ENCODE results near the gene APOE. TPM values are rescaled to one million over a fixed set of nuclear protein-coding genes. Genes with fewer than 3 reads are reported as not detected.

The APOE gene
- total and polyA plus RNA-seq, 9 of the 15 experiments (the other 6 are each of a cell fraction or from before 2014, with no cell fraction given) = 0.14 to 180 (median 58.1) TPM; not detected in 1

GRCh38 chr19:44905437-44906160, at the start of gene APOE (continued):
- TF ChIP-seq, protein P1, sequence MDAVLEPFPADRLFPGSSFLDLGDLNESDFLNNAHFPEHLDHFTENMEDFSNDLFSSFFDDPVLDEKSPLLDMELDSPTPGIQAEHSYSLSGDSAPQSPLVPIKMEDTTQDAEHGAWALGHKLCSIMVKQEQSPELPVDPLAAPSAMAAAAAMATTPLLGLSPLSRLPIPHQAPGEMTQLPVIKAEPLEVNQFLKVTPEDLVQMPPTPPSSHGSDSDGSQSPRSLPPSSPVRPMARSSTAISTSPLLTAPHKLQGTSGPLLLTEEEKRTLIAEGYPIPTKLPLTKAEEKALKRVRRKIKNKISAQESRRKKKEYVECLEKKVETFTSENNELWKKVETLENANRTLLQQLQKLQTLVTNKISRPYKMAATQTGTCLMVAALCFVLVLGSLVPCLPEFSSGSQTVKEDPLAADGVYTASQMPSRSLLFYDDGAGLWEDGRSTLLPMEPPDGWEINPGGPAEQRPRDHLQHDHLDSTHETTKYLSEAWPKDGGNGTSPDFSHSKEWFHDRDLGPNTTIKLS (IDR thresholded peaks at IDR 0.05; ENCODE audit: borderline replicate concordance, low read depth) = no peak
- TF ChIP-seq EP300 (IDR thresholded peaks at IDR 0.05; ENCODE audit: low read length) (no peak), ARNT (IDR thresholded peaks at IDR 0.05) (no peak), MEIS2 (IDR thresholded peaks at IDR 0.05; ENCODE audit: partially characterized antibody) (no peak), KDM2B (CRISPR knock-in tag; IDR thresholded peaks at IDR 0.05) (no peak)
- TF ChIP-seq, protein P2, sequence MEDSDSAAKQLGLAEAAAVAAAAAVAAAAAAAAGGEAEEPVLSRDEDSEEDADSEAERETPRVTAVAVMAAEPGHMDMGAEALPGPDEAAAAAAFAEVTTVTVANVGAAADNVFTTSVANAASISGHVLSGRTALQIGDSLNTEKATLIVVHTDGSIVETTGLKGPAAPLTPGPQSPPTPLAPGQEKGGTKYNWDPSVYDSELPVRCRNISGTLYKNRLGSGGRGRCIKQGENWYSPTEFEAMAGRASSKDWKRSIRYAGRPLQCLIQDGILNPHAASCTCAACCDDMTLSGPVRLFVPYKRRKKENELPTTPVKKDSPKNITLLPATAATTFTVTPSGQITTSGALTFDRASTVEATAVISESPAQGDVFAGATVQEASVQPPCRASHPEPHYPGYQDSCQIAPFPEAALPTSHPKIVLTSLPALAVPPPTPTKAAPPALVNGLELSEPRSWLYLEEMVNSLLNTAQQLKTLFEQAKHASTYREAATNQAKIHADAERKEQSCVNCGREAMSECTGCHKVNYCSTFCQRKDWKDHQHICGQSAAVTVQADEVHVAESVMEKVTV (CRISPR knock-in tag; IDR thresholded peaks at IDR 0.05) = no peak
- TF ChIP-seq, protein P3, sequence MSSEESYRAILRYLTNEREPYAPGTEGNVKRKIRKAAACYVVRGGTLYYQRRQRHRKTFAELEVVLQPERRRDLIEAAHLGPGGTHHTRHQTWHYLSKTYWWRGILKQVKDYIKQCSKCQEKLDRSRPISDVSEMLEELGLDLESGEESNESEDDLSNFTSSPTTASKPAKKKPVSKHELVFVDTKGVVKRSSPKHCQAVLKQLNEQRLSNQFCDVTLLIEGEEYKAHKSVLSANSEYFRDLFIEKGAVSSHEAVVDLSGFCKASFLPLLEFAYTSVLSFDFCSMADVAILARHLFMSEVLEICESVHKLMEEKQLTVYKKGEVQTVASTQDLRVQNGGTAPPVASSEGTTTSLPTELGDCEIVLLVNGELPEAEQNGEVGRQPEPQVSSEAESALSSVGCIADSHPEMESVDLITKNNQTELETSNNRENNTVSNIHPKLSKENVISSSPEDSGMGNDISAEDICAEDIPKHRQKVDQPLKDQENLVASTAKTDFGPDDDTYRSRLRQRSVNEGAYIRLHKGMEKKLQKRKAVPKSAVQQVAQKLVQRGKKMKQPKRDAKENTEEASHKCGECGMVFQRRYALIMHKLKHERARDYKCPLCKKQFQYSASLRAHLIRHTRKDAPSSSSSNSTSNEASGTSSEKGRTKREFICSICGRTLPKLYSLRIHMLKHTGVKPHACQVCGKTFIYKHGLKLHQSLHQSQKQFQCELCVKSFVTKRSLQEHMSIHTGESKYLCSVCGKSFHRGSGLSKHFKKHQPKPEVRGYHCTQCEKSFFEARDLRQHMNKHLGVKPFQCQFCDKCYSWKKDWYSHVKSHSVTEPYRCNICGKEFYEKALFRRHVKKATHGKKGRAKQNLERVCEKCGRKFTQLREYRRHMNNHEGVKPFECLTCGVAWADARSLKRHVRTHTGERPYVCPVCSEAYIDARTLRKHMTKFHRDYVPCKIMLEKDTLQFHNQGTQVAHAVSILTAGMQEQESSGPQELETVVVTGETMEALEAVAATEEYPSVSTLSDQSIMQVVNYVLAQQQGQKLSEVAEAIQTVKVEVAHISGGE (CRISPR knock-in tag; IDR thresholded peaks at IDR 0.05) = no peak
- TF ChIP-seq, protein P4, sequence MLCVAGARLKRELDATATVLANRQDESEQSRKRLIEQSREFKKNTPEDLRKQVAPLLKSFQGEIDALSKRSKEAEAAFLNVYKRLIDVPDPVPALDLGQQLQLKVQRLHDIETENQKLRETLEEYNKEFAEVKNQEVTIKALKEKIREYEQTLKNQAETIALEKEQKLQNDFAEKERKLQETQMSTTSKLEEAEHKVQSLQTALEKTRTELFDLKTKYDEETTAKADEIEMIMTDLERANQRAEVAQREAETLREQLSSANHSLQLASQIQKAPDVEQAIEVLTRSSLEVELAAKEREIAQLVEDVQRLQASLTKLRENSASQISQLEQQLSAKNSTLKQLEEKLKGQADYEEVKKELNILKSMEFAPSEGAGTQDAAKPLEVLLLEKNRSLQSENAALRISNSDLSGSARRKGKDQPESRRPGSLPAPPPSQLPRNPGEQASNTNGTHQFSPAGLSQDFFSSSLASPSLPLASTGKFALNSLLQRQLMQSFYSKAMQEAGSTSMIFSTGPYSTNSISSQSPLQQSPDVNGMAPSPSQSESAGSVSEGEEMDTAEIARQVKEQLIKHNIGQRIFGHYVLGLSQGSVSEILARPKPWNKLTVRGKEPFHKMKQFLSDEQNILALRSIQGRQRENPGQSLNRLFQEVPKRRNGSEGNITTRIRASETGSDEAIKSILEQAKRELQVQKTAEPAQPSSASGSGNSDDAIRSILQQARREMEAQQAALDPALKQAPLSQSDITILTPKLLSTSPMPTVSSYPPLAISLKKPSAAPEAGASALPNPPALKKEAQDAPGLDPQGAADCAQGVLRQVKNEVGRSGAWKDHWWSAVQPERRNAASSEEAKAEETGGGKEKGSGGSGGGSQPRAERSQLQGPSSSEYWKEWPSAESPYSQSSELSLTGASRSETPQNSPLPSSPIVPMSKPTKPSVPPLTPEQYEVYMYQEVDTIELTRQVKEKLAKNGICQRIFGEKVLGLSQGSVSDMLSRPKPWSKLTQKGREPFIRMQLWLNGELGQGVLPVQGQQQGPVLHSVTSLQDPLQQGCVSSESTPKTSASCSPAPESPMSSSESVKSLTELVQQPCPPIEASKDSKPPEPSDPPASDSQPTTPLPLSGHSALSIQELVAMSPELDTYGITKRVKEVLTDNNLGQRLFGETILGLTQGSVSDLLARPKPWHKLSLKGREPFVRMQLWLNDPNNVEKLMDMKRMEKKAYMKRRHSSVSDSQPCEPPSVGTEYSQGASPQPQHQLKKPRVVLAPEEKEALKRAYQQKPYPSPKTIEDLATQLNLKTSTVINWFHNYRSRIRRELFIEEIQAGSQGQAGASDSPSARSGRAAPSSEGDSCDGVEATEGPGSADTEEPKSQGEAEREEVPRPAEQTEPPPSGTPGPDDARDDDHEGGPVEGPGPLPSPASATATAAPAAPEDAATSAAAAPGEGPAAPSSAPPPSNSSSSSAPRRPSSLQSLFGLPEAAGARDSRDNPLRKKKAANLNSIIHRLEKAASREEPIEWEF (CRISPR knock-in tag; IDR thresholded peaks at IDR 0.05) = no peak
- TF ChIP-seq, protein P5, sequence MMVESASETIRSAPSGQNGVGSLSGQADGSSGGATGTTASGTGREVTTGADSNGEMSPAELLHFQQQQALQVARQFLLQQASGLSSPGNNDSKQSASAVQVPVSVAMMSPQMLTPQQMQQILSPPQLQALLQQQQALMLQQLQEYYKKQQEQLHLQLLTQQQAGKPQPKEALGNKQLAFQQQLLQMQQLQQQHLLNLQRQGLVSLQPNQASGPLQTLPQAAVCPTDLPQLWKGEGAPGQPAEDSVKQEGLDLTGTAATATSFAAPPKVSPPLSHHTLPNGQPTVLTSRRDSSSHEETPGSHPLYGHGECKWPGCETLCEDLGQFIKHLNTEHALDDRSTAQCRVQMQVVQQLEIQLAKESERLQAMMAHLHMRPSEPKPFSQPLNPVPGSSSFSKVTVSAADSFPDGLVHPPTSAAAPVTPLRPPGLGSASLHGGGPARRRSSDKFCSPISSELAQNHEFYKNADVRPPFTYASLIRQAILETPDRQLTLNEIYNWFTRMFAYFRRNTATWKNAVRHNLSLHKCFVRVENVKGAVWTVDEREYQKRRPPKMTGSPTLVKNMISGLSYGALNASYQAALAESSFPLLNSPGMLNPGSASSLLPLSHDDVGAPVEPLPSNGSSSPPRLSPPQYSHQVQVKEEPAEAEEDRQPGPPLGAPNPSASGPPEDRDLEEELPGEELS (CRISPR knock-in tag; IDR thresholded peaks at IDR 0.05; ENCODE audit: borderline replicate concordance) = no peak
- TF ChIP-seq, protein P6, sequence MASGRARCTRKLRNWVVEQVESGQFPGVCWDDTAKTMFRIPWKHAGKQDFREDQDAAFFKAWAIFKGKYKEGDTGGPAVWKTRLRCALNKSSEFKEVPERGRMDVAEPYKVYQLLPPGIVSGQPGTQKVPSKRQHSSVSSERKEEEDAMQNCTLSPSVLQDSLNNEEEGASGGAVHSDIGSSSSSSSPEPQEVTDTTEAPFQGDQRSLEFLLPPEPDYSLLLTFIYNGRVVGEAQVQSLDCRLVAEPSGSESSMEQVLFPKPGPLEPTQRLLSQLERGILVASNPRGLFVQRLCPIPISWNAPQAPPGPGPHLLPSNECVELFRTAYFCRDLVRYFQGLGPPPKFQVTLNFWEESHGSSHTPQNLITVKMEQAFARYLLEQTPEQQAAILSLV (tag; IDR thresholded peaks at IDR 0.05) = no peak
